DMS53 treated with DMSO at 0.1 percent for 48 hours (cell line): ENCODE measurements around the gene ADGRV1.

Experiments
- DNase-seq: peaks from one replicate; lab custom pipeline; 2025; ENCODE audit not compliant: unreplicated experiment; lab: John Stamatoyannopoulos, UW

ADGRV1 gene

GRCh38 chr5:90930756-90931431 lies 372.3 kb downstream of the ADGRV1 start:
- DNase-seq = no peak

- DNase-seq = peak; percentile 55
These were observed 373.6 kb downstream of the ADGRV1 start for GRCh38 chr5:90932052-90932699.

GRCh38 chr5:90933298-90933697 lies 374.7 kb downstream of the ADGRV1 start:
- no peak for DNase-seq

GRCh38 chr5:90934091-90934719 lies 375.6 kb downstream of the ADGRV1 start:
- DNase-seq = no peak

GRCh38 chr5:90934738-90935137 lies 376.1 kb downstream of the ADGRV1 start:
- DNase-seq = no peak

GRCh38 chr5:90939211-90939610 lies 380.6 kb downstream of the ADGRV1 start:
- no peak for DNase-seq

- peak; percentile 71 for DNase-seq
These were observed 381.8 kb downstream of the ADGRV1 start for GRCh38 chr5:90940227-90940995.

- no peak for DNase-seq
These were observed 382.6 kb downstream of the ADGRV1 start for GRCh38 chr5:90941002-90941720.

- DNase-seq = no peak
These were observed 385.5 kb downstream of the ADGRV1 start for GRCh38 chr5:90944116-90944515.

- no peak for DNase-seq
These were observed 389.1 kb downstream of the ADGRV1 start for GRCh38 chr5:90947667-90948066.

GRCh38 chr5:90948969-90949368 lies 390.4 kb downstream of the ADGRV1 start:
- DNase-seq = no peak

GRCh38 chr5:90949469-90950358 lies 391.1 kb downstream of the ADGRV1 start:
- DNase-seq = peak; percentile 44

GRCh38 chr5:90955001-90955635 lies 396.5 kb downstream of the ADGRV1 start:
- no peak for DNase-seq

- no peak for DNase-seq
These were observed 398.0 kb downstream of the ADGRV1 start for GRCh38 chr5:90956511-90957097.

GRCh38 chr5:90957906-90958305 lies 399.3 kb downstream of the ADGRV1 start:
- DNase-seq = no peak

GRCh38 chr5:90959262-90959661 lies 400.7 kb downstream of the ADGRV1 start:
- no peak for DNase-seq

GRCh38 chr5:90962481-90962880 lies 403.9 kb downstream of the ADGRV1 start:
- DNase-seq = no peak

GRCh38 chr5:90965110-90965685 lies 406.6 kb downstream of the ADGRV1 start:
- DNase-seq = no peak

- no peak for DNase-seq
These were observed 408.8 kb downstream of the ADGRV1 start for GRCh38 chr5:90967443-90967842.
